GM21619 (cell line): Measurements from ENCODE around the gene ARSA.

Experiments used
- ATAC-seq: cut with Tn5 transposase; IDR thresholded peaks from one replicate; pipeline ENCODE4 v1.9.1; 2021; ENCODE audit not compliant: unreplicated experiment

Gene ARSA

GRCh38 chr22:50582493-50583293 lies 45.3 kb downstream of the ARSA start, which contains the start of gene CHKB:
CHKB (minus strand) TSS chr22:50582849; CDS start chr22:50582781, 68 bp downstream.
- ATAC-seq, result peak; percentile 86

- ATAC-seq, result no peak
Observed at GRCh38 chr22:50581950-50582492, 45.9 kb downstream of the ARSA start.

DNA sequence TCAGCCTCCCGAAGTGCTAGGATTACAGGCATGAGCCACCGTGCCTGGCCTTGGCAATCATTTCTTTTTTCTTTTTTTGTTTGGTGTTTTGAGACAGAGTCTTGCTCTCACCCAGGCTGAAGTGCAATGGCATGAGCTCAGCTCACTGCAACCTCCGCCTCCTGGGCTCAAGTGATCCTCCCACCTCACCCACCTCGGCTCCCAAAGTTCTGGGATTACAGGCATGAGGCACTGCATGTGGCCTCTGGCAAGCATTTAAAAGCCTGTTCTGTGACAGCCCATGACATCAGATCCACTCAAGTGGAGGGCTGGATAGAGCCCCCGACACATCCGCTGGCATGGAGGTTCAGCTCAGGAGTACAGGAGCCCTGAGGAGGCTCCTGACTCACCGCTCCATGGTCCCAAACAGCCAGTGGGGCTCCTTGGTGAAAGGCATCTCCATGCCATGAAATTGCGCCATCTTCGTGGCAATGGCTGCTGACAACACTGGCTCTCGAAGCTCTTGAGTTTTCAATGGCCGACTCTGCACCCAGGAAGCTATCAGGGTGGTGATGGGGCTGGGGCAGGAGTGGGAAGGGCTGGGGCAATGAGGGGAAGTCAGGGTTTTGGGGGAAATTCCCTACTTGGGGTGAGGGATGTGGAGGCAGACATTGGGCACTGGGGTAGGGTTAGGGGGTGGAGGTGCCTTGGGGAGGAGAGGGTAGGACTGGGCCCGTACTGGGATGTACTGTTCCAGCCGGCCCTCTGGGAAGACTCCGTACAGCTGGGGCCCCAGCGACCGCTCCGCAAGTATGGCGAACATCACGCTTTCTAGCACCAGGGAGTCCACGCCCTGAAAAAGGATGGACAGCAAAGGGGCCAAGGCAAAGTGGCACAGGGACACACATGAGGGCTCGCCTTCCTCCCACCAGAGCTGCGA lies 46.7 kb downstream of the ARSA start:
- ATAC-seq, result no peak

GRCh38 chr22:50579752-50580151 lies 48.2 kb downstream of the ARSA start:
- no peak for ATAC-seq

GRCh38 chr22:50578776-50579310 lies 49.1 kb downstream of the ARSA start:
- ATAC-seq, result no peak

DNA sequence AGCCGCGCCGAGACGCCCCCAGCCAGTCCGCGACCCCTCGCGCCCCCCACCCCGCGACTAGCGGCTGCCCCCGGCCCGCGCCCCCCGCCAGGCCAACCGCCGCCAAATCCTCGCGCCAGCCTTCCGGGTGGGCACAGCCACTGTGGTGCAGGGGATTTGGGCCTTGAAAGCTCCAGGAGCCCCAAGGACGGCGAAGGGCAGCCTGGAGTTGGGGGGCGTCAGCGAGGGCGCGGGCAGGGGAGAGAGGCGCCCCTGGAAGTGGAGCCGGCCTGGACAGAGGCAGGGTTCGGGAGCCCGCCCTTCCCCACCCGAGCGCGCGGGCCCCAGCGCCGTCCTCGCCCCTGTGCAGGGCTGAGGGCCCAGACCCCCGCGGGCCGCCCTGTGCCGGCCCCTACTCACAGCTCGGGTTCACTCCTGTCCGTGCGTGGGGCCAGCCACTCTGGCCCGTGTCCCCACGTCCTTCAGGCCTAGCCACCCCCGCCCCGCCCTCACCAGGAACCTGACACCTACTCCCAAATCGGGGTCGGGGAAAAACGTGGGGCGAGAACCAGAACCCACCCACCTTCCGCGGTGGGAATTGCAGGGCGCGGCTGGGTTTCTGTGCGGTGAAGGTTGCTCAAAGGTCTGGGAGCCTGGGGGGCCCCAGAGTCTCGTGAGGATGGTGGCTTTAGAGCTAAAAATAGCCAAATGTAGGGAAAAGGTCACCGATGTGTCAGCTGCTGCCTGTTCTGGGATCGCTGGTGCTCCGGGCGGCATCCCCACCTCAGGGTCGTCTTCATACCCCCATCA lies 49.8 kb downstream of the ARSA start, which contains the start of gene CPT1B:
TSS of gene CPT1B (minus strand) at position 441 of the 789 bp plus-strand sequence. CDS start 512 bp downstream, outside the sequence.
- ATAC-seq, result no peak

- ATAC-seq, result no peak
Observed at GRCh38 chr22:50577697-50577986, 50.3 kb downstream of the ARSA start.

- ATAC-seq, result no peak
Observed at GRCh38 chr22:50576806-50577696, 50.9 kb downstream of the ARSA start.

DNA sequence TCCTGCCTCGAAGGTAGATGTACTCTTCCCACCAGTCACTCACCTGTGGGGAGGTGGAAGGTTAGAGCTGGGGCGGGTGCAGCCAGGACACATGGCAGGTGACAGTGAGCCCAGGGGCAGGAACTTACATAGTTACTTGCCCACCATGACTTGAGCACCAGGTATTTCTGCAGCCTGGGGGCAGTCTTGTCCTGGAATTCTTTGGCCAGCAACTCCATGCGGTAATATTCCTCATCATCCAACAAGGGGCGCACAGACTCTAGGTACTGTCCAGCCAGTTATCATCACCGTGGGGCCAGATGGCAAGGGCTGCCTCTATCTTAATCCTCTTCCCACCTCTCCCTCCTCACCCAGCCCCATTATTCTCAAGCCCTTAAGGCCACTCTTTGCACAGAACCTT lies 51.9 kb downstream of the ARSA start:
- no peak for ATAC-seq

GRCh38 chr22:50575426-50575941 lies 52.5 kb downstream of the ARSA start:
- ATAC-seq, result no peak
